Stimulated activated CD4-positive, alpha-beta T cell treated with anti-CD3 and anti-CD28 coated beads, Interleukin-2, amount 100 ng/mL, for 48 hours (primary cell): ENCODE measurements around the gene WNT16.

ENCODE experiments used
- DNase-seq, 2 donors: peaks; one replicate each; pipeline ENCODE4 v3.0.0-alpha.2; 2020

WNT16 gene

DNA sequence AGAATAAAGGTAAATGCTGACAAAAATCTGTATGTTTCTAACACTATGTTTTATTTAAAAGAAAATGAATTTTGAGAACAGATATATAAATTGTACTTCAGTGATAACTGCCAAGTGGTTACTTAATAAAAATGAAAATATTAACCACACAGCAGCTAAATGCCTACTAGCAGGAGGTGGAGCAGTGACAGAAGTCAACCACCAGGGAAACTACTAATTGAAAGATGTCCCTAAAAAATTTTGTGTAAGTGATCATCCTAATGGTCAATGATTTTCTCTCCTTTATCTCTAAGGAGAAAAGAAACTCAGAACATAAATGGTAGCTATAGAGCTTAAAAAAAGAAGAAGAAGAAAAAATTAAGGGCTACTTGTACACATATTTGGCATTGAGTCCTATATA lies 22.9 kb downstream of the WNT16 start:
- no peak for DNase-seq

DNA sequence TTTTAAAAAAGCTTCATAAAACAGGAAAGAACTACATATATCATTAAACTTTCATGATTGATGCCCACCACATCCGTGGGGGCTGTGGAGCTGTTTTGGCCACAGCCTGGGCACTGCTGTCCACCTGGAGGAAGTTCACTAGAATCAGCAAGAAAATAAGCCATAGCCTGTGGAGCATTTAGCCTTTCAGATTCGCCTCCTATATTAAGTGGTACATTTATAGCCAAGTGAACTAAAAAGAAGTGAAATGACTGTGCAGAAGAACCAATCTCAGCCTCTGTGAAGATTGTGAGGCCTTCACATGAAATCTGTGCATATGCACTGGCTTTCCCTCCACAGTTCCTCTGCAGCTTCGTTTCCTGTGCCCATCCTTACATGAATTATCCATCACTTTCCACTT lies 23.5 kb downstream of the WNT16 start:
- DNase-seq: no peak

DNA sequence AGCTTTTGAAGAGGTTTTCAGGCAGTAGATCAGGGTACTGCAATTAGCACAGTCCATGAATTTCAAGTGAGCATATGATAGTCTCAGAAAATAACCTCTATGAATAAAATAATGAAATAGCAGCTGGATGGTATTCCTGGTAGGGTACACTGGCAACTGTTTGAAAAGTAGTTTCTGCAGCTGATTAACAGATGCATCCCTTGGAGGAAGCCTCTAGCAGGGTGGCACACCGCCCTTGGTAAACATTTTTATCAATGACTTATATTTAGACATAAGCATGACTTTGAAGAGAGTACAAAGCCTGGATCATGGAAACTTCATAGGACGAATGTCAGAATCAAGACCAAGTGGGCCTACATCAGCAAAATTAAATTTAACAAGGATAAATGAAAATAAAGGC lies 26.8 kb downstream of the WNT16 start:
- DNase-seq: no peak

DNA sequence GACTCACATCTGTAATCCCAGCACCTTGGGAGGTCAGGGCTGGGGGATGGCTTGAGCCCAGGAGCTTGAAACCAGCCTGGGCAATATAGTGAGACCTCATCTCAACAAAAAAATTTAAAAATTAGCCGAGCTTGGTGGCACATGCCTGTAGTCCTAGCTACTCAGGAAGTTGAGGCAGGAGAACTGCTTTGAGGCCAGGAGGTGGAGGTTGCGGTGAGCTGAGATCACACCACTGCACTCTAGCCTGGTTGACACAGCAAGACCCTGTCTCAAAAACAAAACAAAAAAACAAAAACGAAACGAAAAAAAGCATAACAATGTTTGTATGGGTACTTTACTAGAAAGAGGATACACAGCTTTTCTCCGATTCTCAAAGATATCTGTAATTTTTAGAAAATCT lies 31.8 kb downstream of the WNT16 start:
- no peak for DNase-seq

DNA sequence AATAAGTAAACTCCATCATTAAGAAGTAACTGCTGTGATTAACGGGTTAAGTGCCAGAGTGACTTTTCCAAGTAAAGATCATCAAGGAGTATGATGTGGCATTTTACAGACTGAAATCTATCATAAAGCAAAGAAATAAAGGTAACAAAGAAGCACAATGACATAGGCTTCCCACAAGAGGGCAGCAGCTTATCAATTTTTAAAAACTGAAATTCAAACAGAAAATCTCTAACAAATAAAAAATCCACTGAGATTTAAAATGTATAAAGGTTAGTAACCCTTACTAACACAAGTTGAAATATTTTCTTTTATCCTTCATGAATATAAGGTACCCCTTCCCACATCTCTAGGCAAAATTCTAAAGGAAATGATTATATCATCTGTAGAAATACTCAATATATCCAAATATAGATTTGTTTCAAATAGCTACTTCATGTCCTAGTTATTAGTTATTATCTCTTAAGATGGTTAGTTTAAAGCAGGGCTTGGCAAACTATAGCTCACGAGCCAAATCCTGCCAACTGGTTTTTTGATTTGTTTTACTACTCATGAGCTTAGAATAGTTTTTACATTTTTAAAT lies 38.1 kb downstream of the WNT16 start:
- peak; percentile 11 to 15 for DNase-seq

DNA sequence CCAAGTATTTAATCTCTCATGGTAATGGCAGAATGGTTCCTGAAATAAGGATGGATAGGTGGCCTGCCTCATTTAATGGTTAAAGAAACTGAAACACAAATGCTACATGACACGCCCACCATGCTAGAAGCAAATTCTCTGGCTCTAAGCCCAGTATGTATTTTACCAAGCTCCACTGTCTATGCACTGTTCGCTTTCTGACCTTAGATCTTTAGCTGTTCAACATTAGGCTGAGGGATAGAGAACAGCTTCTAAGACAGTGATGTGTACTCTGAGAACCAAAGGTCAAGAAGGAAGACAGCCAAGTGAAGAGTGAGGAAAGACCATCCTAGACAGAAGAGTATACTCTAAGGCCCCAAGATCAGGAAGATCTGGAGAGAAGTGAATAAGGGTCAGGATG lies 40.7 kb downstream of the WNT16 start:
- DNase-seq: no peak

DNA sequence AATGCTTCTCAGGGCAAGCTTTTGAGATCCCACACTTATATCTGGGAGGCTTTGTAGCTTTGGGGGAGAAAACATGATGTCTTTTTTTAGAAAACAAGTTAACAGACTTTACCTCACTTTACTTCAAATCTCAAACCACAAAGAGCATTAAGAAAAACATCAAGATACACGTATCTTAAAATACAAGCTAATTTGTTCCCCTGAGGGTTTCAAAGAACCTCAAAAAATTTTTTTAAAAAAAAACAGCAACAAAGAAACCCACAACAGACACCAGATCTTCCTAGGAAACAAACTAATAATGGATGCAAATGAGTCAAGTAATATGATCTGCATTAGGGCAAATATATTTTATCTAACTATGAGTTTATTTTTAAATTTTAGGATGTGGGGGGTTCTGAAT lies 42.6 kb downstream of the WNT16 start:
- no peak for DNase-seq

DNA sequence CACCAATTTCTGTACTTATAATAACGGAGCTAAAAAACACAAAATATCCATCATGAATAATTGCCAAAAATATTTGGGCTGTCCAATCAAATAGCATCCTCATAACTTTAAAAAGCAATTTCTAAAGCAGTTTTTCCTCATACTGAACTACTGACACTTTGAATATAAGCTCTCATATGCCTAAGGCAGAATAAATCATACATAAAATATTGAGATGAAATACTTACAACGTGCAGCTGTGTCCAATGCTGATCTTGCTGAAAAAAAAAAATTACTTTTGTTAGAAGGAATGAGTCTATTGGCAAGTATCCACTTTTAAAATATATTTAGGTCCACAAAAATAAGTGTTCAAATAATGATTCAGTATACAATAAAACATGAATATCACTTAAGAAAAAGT lies 43.1 kb downstream of the WNT16 start:
- DNase-seq: no peak

DNA sequence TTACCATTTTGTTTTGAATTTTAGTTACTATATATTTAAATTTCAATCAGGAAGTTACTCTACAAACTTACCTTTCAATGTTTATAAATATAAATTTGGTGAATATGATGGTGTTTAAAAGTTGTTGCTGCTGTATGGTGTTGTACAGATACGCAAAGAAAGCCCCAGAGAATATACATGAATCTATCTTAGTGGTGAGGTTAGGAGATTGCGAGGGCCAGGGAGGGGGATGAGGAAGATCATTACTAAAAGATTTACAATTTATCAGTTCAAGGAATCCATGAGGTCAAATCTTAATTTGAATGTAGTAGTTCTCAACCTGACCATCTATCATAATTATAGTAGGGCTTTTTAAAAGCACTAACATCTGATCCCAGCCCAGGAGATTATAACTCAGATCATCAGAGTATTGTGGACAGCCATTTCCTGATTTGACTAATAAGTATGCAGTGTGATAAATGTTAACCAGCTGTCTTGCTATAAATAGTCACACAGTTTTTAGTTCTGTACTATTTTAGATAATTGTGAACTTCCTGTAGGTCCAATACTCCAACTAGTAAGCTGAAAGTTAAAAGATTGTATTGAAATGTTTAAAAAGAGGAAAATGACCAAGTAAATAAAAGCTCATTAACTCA lies 43.7 kb downstream of the WNT16 start:
- no peak for DNase-seq

DNA sequence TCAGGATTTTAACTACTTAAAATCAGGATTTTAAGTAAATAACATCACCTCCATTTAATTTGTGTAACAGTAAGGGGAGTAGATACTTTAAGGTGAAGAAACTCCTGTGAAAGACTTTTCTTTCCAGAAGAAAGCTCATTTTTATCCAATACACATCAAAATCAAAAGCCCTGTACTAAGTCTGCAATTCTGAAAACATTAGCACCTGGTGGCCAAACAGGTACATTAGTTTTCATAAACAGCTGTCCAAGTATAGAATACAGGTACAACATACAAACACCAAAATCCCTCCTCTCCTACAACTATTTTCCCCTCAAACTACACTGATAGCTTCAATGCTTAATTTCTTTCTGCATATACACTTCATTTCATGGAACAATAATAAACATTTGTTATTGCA lies 44.4 kb downstream of the WNT16 start:
- no peak for DNase-seq

DNA sequence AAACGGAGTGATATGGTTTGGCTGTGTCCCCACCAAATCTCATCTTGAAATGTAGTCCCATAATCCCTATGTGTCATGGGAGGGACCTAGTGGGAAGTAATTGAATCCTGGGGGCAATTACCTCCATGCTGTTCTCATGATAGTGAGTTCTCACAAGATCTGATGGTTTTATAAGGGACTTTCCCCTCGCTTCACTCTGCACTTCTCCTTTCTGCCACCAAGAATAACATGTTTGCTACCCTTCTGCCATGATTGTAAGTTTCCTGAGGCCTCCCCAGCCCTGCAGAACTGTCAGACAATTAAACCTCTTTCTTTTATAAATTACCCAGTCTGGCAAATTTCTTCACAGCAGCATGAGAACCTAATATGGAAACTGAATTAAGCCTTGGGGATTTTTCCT lies 48.2 kb downstream of the WNT16 start:
- DNase-seq: no peak

DNA sequence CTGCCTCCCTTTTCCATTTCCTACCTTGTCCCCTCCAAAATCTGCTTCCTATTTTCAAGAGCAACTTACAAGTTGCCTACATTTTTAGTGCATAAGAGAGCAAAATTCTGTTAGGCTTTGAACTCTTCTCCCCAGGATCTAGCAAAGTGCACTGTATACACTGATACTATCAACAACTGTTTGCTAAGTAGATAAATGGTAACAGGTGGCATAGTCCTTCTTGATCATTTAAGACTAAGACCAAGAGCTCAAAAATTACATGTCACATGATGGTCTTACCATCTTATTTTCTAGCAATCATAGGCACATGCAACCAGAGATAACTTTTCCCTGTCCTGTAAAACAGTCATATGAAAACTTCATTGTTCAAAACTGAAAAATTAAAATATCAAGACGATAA lies 51.1 kb downstream of the WNT16 start:
- DNase-seq: no peak

DNA sequence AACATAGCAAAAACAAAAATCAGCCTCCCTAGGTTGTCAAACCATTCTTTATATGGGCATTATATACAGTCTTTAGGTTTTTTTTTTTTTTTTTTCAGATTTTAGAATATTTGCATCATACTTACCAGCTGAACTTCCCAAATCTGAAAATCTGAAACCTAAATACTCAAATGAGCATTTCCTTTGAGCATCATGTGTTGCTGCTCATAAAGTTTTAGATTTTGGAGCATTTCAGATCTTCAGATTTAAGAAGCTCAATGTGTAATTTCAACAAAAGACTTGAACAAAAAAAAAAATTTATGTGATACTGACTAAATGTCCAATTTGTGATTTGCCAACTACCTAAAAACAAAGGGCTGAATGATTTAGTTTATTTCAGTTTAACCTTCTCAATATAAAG lies 53.7 kb downstream of the WNT16 start:
- DNase-seq: no peak

DNA sequence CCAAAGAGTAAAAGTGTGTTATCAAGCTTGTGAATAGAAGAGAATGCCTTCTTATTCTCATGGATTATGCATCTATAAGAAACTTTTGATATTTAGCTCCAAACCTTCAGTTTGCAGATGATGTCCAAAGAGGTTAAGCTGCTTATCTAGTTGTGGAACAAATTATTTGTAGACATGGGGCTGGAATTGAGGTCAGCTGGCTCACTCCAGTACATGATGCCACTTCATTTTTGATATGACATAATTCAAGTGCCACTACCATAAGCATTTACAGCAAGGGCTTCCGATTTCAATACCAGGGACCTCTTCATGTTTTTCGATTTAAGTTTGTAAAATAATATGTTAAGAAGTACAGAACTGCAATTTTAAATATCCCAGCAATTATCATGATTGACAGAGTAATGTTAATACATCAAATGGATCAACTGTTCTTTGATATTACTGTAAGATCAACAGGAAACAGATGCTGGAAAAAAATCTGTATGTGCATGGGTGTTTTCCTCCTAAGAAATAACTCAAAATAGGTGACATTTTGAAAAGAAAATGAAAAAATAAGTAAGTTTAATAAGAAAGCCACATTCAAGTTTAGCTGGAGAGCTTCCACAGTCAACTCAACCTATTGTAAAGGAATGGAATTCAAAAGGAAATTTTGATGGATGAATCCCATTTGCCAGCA lies 54.6 kb downstream of the WNT16 start:
- DNase-seq: no peak

DNA sequence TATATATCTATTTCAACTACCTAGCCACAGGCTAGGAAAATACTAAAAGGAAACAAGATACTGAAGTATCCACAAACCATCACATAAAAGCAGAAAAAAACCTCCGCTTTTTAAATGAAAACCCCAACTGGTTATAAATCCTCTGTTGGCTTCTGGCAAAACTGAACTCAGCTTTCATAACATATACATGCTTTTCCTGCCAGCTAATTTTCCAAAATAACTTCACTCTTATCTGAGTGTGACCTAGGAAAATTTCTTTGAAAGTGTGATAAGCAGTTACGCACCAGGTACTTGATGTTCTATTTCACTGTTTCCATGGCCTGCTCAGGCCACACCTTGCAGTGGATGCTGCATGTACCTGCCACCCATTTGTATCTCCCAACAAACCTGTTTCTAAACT lies 55.5 kb downstream of the WNT16 start:
- no peak for DNase-seq

DNA sequence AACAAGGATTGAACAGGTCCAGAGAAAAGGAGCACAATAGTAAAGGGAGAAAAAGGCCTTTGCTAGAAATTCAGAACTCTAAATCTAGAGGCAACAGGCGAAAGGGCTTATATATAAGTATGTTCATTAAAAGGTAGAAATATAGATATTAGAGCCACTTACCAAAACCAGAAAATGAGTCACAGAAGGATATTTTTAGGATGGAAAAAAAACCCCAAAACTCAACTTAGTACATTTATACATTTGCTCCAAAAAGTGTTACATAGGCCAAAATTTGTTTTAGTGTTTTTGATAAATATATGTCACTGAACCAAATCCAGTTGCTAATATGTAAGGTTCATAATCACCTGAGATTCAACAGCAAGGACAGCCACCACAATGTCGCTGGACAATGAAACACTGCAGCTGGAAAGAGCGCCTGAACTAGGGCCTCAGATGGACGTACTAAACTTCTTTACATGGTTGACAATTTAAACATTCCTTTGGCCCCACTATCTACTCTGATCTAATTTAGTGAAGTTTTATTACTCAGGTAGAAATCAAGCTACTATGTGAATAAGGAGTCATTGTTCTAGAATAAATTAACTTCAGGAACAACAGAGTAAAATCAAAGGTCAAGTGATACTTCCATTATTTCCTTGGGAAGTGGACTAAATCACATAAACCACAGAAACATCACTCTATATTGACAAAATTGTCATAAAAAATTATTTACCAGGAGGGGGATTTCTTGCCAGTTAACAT lies 56.4 kb downstream of the WNT16 start:
- DNase-seq: no peak

DNA sequence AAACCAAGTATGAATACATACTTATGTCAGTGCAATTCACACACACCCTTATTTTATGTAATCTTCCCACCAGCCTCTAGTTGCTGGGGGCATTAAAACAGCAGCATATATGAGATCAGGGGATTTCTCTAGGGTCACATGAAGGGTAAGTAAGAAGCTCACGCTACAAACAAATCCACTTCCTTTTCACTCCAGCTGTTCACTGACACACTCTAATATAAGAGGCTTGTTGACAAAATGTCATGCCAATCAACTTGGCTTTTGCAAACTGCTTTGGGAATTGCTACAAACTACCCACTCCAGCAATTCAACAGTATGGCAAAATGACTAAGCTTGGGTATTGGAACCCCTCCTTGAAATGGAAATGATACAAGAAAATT lies 57.0 kb downstream of the WNT16 start:
- DNase-seq: no peak

DNA sequence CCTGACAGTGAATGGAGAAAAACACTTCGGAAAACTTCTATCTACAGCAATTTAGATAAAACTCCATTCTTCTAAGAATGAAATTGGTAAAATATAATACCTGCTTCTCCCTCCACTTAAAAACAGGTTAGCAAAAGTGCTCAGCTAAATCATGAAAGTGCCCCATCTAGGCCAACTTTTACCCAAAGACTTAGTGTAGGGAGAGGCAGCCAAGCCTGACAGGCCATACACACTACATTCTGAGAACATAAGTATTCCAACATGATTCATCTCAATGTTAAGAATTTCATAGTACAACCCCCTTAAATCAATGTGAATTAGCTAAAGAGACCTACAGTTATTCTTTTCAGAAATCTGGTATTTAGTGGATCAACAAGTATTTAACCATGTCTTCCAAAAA lies 60.1 kb downstream of the WNT16 start:
- no peak for DNase-seq

DNA sequence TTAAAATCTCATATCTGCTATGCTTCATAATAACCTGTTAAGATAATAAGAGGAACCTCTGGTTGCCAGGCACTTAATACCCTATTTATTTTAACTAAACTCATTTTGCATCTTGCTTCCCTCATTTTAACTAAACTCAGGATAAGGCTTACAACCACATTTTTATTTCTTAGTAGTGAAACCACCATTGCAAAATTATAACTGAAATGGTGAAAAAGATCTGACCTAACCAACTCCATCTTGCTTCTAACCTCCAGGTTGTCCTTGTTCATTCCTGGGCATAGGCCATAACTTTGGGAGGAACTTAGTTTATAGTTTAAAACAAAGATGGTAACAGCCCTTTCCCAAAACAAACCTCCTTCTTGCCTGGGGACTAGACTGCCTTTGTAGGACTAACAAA lies 61.3 kb downstream of the WNT16 start:
- no peak for DNase-seq

DNA sequence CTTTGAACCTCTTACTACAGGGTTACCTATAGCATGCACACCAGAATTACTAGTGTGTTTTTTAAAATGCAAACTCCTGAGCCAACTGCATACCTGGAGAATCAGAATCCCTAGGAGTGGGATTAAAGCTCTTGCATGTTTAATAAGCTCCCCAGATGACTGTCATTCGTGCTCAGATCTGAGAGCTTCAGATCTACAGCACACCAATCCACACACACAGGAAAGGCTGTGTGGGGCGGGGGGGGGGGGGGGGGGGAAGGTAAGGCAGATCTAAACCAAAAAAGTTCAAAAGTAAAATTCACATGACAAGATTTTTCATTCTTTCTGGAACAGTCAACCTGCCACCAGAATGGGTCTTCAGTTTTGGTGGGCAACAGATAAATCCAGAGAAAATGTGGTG lies 61.8 kb downstream of the WNT16 start:
- DNase-seq: no peak
